ENCODE data around the gene PVALB.

Gene PVALB

GRCh38 chr22:36814801-36815200 is 2.0 kb downstream of the PVALB start:
- Histone ChIP-seq H3K27me3 (ENCODE audit: low read length) (no peaks in the 10 kb centered on the region), H3K36me3 (ENCODE audit: low read length) (no peaks in the 10 kb centered on the region), H2AFZ (ENCODE audit: low read depth, low read length, severe bottlenecking) (no peak overlapping the region), H3K9me3 (ENCODE audit: insufficient read depth, low read length) (no peaks in the 10 kb centered on the region), H3K27ac (ENCODE audit: low read depth, low read length) (no peak overlapping the region), H4K20me1 (ENCODE audit: low read depth, low read length) (no peaks in the 10 kb centered on the region), H3K79me2 (ENCODE audit: insufficient read depth, low read length) (no peaks in the 10 kb centered on the region), H3K9me2 (replicated peaks; ENCODE audit: insufficient read depth, low read length) (no peaks in the 10 kb centered on the region), H3K4me3 (ENCODE audit: insufficient read depth, low read length, poor library complexity, severe bottlenecking) (no peak overlapping the region), H3K9ac (ENCODE audit: low read length) (no peak overlapping the region), H3K4me2 (ENCODE audit: low read depth, low read length, poor library complexity, severe bottlenecking) (no peak overlapping the region), H3F3A (ENCODE audit: insufficient read depth) (no peaks in the 10 kb centered on the region)
- TF ChIP-seq CTCF (IDR thresholded peaks at IDR 0.05; ENCODE audit: insufficient read depth, low read length, poor library complexity, severe bottlenecking) (no peak), EZH2phosphoT487 (conservative IDR thresholded peaks at IDR 0.05; ENCODE audit: low read length) (no peak)

- TF ChIP-seq CTCF (IDR thresholded peaks at IDR 0.05; ENCODE audit: insufficient read depth, low read length, poor library complexity, severe bottlenecking): no peak
- TF ChIP-seq EZH2phosphoT487 (conservative IDR thresholded peaks at IDR 0.05; ENCODE audit: low read length): no peak
- Histone ChIP-seq H3K9me2 (replicated peaks; ENCODE audit: insufficient read depth, low read length) (no peaks in the 10 kb centered on the region), H3K27me3 (ENCODE audit: low read length) (no peaks in the 10 kb centered on the region), H3K79me2 (ENCODE audit: insufficient read depth, low read length) (no peaks in the 10 kb centered on the region), H3K36me3 (ENCODE audit: low read length) (no peaks in the 10 kb centered on the region), H3K4me2 (ENCODE audit: low read depth, low read length, poor library complexity, severe bottlenecking) (no peak overlapping the region), H3K9ac (ENCODE audit: low read length) (no peak overlapping the region), H3K9me3 (ENCODE audit: insufficient read depth, low read length) (no peaks in the 10 kb centered on the region), H3F3A (ENCODE audit: insufficient read depth) (no peaks in the 10 kb centered on the region), H3K4me3 (ENCODE audit: insufficient read depth, low read length, poor library complexity, severe bottlenecking) (no peak overlapping the region), H3K27ac (ENCODE audit: low read depth, low read length) (no peak overlapping the region), H4K20me1 (ENCODE audit: low read depth, low read length) (no peaks in the 10 kb centered on the region), H2AFZ (ENCODE audit: low read depth, low read length, severe bottlenecking) (no peak overlapping the region)
Measured at GRCh38 chr22:36811094-36811800, 5.6 kb downstream of the PVALB start.

- Histone ChIP-seq H3K27me3 (ENCODE audit: low read length) (no peaks in the 10 kb centered on the region), H3K9me3 (ENCODE audit: insufficient read depth, low read length) (no peaks in the 10 kb centered on the region), H3K27ac (ENCODE audit: low read depth, low read length) (no peak overlapping the region)
Measured at GRCh38 chr22:36809351-36809750, 7.5 kb downstream of the PVALB start.

More at GRCh38 chr22:36809351-36809750, 7.5 kb downstream of the PVALB start:
- TF ChIP-seq CTCF (IDR thresholded peaks at IDR 0.05; ENCODE audit: insufficient read depth, low read length, poor library complexity, severe bottlenecking) (no peak), EZH2phosphoT487 (conservative IDR thresholded peaks at IDR 0.05; ENCODE audit: low read length) (no peak)
- Histone ChIP-seq H3F3A (ENCODE audit: insufficient read depth) (no peaks in the 10 kb centered on the region), H2AFZ (ENCODE audit: low read depth, low read length, severe bottlenecking) (no peak overlapping the region), H3K79me2 (ENCODE audit: insufficient read depth, low read length) (no peaks in the 10 kb centered on the region), H4K20me1 (ENCODE audit: low read depth, low read length) (no peaks in the 10 kb centered on the region), H3K9me2 (replicated peaks; ENCODE audit: insufficient read depth, low read length) (no peaks in the 10 kb centered on the region), H3K4me2 (ENCODE audit: low read depth, low read length, poor library complexity, severe bottlenecking) (no peak overlapping the region), H3K4me3 (ENCODE audit: insufficient read depth, low read length, poor library complexity, severe bottlenecking) (no peak overlapping the region), H3K36me3 (ENCODE audit: low read length) (no peaks in the 10 kb centered on the region), H3K9ac (ENCODE audit: low read length) (no peak overlapping the region)
